Stimulated activated naive B cell treated with anti-CD40 and anti-IgM and Interleukin-4, amounts not matched to agents 10 μg/mL and 1 μg/mL and 100 μg/mL, for 72 hours (primary cell): ENCODE data around the gene TRMT10B.
A peak's percentile ranks its signal among the peaks of the same experiment; 100 is the strongest.
"Not testable (repeated sequence)": the region's sequence is repeated elsewhere in the genome, so short reads cannot be mapped to it uniquely, and the experiment has no call there.

ENCODE experiments used
- ATAC-seq, 2 donors: fragments of 150-1000 bp; cut with Tn5 transposase; replicated peaks; 2 replicates each; pipeline ENCODE4 v1.10.0; 2021; ENCODE audit warnings: moderate library complexity in 1 of 2
- DNase-seq: peaks from one replicate; pipeline ENCODE4 v3.0.0; 2021
- H3K27ac Mint-ChIP-seq: one replicate; pipeline ENCODE4 v1.8.0; 2022; ENCODE audit warnings: mild to moderate bottlenecking, mixed read lengths
- H3K27me3 Mint-ChIP-seq, 2 donors: one replicate each; pipeline ENCODE4 v1.8.0; 2022; ENCODE audit warnings: mixed read lengths in 2 of 2
- H3K36me3 Mint-ChIP-seq, 2 donors: one replicate each; pipeline ENCODE4 v1.8.0; 2022; ENCODE audit warnings: mixed read lengths in 2 of 2, mild to moderate bottlenecking in 1 of 2
- H3K4me1 Mint-ChIP-seq, 2 donors: one replicate each; pipeline ENCODE4 v1.8.0; 2022; ENCODE audit warnings: mixed read lengths in 2 of 2, mild to moderate bottlenecking in 1 of 2
- H3K4me3 Mint-ChIP-seq, 2 donors: one replicate each; pipeline ENCODE4 v1.8.0; 2022; ENCODE audit warnings: mild to moderate bottlenecking in 2 of 2, mixed read lengths in 2 of 2, moderate library complexity in 1 of 2
- H3K9me3 Mint-ChIP-seq, 2 donors: one replicate each; pipeline ENCODE4 v1.8.0; 2022; ENCODE audit warnings: mixed read lengths in 2 of 2, mild to moderate bottlenecking in 1 of 2

TRMT10B gene

GRCh38 chr9:37739222-37739621 is 14.4 kb upstream of the TRMT10B start:
- Mint-ChIP-seq H3K36me3 (no peaks in the 10 kb centered on the region), H3K4me1 (no peaks in the 10 kb centered on the region), H3K4me3 (no peak overlapping the region), H3K27me3 (peaks cover 0 to 6% of the 10 kb centered on the region in 2 donors), H3K27ac (no peak overlapping the region), H3K9me3 (no peaks in the 10 kb centered on the region)
- DNase-seq (no peak), ATAC-seq (no peak)

DNA sequence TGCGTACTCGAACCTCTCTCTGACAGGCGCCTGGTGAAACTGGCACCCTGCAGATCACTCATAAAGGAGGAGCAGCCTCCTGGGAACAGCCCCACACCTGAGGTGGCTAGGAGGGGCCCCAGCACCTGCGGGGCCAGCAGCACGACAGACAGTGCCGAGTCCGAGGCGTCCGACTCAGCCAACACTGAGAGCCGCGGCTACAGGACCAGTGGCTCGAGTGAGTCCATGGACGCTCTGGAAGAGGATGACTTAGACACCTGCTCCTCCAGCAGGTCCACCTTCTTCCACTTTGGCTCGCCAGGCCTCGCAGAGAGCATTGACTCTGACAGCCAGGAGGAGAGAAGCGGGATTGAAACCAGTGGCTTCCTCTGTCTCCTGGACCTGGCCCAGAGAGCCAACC is 13.5 kb upstream of the TRMT10B start:
- Mint-ChIP-seq H3K4me1 (no peaks in the 10 kb centered on the region), H3K27ac (no peak overlapping the region), H3K4me3 (no peak overlapping the region), H3K27me3 (peaks cover 0 to 5% of the 10 kb centered on the region in 2 donors), H3K9me3 (no peaks in the 10 kb centered on the region), H3K36me3 (no peaks in the 10 kb centered on the region)
- DNase-seq = no peak
- ATAC-seq = no peak

- no peak for ATAC-seq
- no peak overlapping the region for H3K4me3 Mint-ChIP-seq
- H3K36me3 Mint-ChIP-seq = no peaks in the 10 kb centered on the region
- H3K4me1 Mint-ChIP-seq = no peaks in the 10 kb centered on the region
- no peak for DNase-seq
- H3K27me3 Mint-ChIP-seq = peaks cover 0 to 5% of the 10 kb centered on the region in 2 donors
- no peaks in the 10 kb centered on the region for H3K9me3 Mint-ChIP-seq
- no peak overlapping the region for H3K27ac Mint-ChIP-seq
Observed at GRCh38 chr9:37740631-37741328, 12.8 kb upstream of the TRMT10B start.

- Mint-ChIP-seq H3K27me3 (peaks cover 0 to 4% of the 10 kb centered on the region in 2 donors), H3K4me3 (no peak overlapping the region), H3K4me1 (no peaks in the 10 kb centered on the region), H3K9me3 (no peaks in the 10 kb centered on the region), H3K36me3 (no peaks in the 10 kb centered on the region), H3K27ac (no peak overlapping the region)
- DNase-seq = no peak
- ATAC-seq = no peak
Observed at GRCh38 chr9:37745970-37746369, 7.6 kb upstream of the TRMT10B start.

GRCh38 chr9:37746448-37747270 is 6.9 kb upstream of the TRMT10B start:
- ATAC-seq = no peak
- peaks cover 0 to 4% of the 10 kb centered on the region in 2 donors for H3K27me3 Mint-ChIP-seq
- no peaks in the 10 kb centered on the region for H3K36me3 Mint-ChIP-seq
- no peak for DNase-seq
- H3K4me3 Mint-ChIP-seq = no peak overlapping the region
- no peaks in the 10 kb centered on the region for H3K4me1 Mint-ChIP-seq
- no peak overlapping the region for H3K27ac Mint-ChIP-seq
- no peaks in the 10 kb centered on the region for H3K9me3 Mint-ChIP-seq

DNA sequence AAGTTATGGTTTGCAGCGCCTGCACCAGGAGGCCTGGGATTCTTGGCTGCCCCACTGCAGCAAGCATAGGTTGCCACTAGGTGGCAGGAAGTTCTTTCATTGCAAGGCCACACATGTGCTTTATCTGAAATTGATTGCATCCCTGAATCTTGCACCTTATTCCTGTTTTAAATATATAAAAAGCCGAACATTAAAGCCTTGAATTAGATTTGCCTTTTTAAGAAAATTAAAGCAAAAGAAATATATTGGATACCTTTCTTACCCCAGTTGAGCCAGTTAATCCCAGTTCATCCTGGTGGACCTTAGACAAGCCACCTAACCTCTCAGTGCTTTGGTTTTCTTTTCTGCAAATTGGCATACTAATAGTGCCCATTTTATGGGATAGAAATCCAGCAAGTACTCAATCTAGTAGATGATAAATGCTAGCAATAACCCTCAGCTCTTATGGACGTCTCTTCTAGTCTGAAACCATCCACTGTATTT is 6.3 kb upstream of the TRMT10B start:
- H3K27me3 Mint-ChIP-seq = peaks cover 0 to 4% of the 10 kb centered on the region in 2 donors
- H3K36me3 Mint-ChIP-seq = no peaks in the 10 kb centered on the region
- no peak overlapping the region for H3K27ac Mint-ChIP-seq
- ATAC-seq (peak; percentile 91 to 92), DNase-seq (peak; percentile 36)
- H3K4me1 Mint-ChIP-seq = no peaks in the 10 kb centered on the region
- no peak overlapping the region for H3K4me3 Mint-ChIP-seq
- no peaks in the 10 kb centered on the region for H3K9me3 Mint-ChIP-seq

GRCh38 chr9:37749129-37749528 is 4.5 kb upstream of the TRMT10B start:
- H3K36me3 Mint-ChIP-seq = no peaks in the 10 kb centered on the region
- H3K27ac Mint-ChIP-seq = no peak overlapping the region
- peaks cover 0 to 4% of the 10 kb centered on the region in 2 donors for H3K27me3 Mint-ChIP-seq
- no peak overlapping the region for H3K4me3 Mint-ChIP-seq
- ATAC-seq (no peak), DNase-seq (no peak)
- no peaks in the 10 kb centered on the region for H3K9me3 Mint-ChIP-seq
- H3K4me1 Mint-ChIP-seq = peaks cover 3 to 8% of the 10 kb centered on the region in 2 donors

DNA sequence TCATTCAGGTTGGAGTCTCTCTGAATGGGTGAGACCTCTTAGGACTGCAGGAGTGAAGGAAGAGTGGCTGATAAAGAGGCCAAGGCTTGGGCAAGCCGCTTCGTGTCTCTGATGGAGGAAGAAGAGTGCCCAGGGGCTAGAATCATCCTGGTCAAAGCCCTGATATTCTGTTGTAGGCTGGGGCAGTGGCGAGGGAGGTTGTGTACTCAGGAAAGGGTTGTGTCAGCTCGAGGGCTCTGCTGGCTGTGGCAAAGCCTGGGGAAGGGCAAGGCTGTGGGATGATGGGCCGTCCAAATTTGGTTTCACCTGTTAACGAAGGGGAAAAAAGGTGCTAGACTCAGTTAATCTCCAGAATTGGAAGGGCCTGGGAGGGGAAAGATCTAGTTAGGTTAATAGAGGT is 2.4 kb upstream of the TRMT10B start:
- Mint-ChIP-seq H3K36me3 (no peaks in the 10 kb centered on the region), H3K4me1 (peaks cover 9 to 25% of the 10 kb centered on the region in 2 donors), H3K27me3 (peaks cover 0 to 4% of the 10 kb centered on the region in 2 donors), H3K4me3 (peak overlapping the region in 1 of 2 donors; percentile 17), H3K9me3 (no peaks in the 10 kb centered on the region), H3K27ac (no peak overlapping the region)
- ATAC-seq = no peak
- DNase-seq = no peak

GRCh38 chr9:37751704-37752103 is 1.9 kb upstream of the TRMT10B start:
- H3K27me3 Mint-ChIP-seq, H3K27ac Mint-ChIP-seq, DNase-seq, H3K36me3 Mint-ChIP-seq, ATAC-seq, H3K9me3 Mint-ChIP-seq, H3K4me3 Mint-ChIP-seq: not testable (repeated sequence)
- H3K4me1 Mint-ChIP-seq = peaks cover 9 to 25% of the 10 kb centered on the region in 2 donors

- not testable (repeated sequence) for H3K27ac Mint-ChIP-seq, ATAC-seq, H3K9me3 Mint-ChIP-seq, H3K27me3 Mint-ChIP-seq, DNase-seq, H3K4me3 Mint-ChIP-seq, H3K36me3 Mint-ChIP-seq
- peaks cover 9 to 25% of the 10 kb centered on the region in 2 donors for H3K4me1 Mint-ChIP-seq
Observed at GRCh38 chr9:37752112-37752511, 1.5 kb upstream of the TRMT10B start.

DNA sequence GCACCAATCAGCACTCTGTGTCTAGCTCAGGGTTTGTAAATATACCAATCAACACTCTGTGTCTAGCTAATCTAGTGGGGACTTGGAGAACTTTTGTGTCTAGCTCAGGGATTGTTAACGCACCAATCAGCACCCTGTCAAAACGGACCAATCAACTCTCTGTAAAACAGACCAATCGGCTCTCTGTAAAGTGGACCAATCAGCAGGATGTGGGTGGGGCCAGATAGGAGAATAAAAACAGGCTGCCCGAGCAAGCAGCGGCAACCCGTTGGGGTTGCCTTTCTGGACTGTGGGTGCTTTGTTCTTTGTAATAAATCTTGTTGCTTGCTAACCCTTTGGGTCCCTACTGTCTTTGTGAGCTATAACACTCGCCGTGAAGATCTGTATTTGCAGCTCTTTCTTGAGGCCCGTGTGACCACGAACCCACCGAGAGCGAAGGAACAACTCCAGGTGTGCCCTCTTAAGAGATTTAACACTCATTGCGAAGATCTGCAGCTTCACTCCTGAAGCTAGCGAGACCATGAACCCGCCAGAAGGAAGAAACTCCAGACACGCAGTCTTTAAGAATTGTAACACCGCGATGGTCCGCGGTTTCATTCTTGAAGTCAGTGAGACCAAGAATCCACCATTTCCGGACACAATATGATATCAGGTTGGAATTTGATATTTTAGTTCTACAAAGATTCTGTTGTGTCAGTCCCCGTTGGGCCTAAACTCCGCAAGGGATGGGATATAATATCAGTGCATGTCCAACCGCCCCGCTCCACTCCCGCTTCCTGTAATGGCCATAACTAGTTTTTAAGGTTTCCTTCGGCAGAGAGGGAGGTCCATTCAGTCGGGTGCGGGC is 740 bp upstream of the TRMT10B start:
- Mint-ChIP-seq H3K4me3 (peak overlapping the region; percentile 86 to 89), H3K36me3 (no peaks in the 10 kb centered on the region), H3K4me1 (peaks cover 9 to 25% of the 10 kb centered on the region in 2 donors), H3K9me3 (no peaks in the 10 kb centered on the region), H3K27ac (peak overlapping the region; percentile 95), H3K27me3 (peaks cover 0 to 4% of the 10 kb centered on the region in 2 donors)
- ATAC-seq (no peak), DNase-seq (no peak)

- DNase-seq (no peak), ATAC-seq (no peak)
- Mint-ChIP-seq H3K9me3 (no peaks in the 10 kb centered on the region), H3K4me1 (peaks cover 12 to 21% of the 10 kb centered on the region in 2 donors), H3K4me3 (no peak overlapping the region), H3K27ac (no peak overlapping the region), H3K36me3 (peaks cover 7 to 19% of the 10 kb centered on the region in 2 donors), H3K27me3 (no peaks in the 10 kb centered on the region)
Observed at GRCh38 chr9:37758747-37759146, 5.1 kb downstream of the TRMT10B start.

GRCh38 chr9:37760416-37761161 is 7.0 kb downstream of the TRMT10B start:
- no peak for DNase-seq
- H3K27ac Mint-ChIP-seq = no peak overlapping the region
- peaks cover 2 to 6% of the 10 kb centered on the region in 2 donors for H3K4me1 Mint-ChIP-seq
- ATAC-seq = no peak
- H3K27me3 Mint-ChIP-seq = no peaks in the 10 kb centered on the region
- peaks cover 0 to 2% of the 10 kb centered on the region in 2 donors for H3K9me3 Mint-ChIP-seq
- peaks cover 20 to 32% of the 10 kb centered on the region in 2 donors for H3K36me3 Mint-ChIP-seq
- H3K4me3 Mint-ChIP-seq = no peak overlapping the region
